ENCODE results near the gene JADE3.

DNA sequence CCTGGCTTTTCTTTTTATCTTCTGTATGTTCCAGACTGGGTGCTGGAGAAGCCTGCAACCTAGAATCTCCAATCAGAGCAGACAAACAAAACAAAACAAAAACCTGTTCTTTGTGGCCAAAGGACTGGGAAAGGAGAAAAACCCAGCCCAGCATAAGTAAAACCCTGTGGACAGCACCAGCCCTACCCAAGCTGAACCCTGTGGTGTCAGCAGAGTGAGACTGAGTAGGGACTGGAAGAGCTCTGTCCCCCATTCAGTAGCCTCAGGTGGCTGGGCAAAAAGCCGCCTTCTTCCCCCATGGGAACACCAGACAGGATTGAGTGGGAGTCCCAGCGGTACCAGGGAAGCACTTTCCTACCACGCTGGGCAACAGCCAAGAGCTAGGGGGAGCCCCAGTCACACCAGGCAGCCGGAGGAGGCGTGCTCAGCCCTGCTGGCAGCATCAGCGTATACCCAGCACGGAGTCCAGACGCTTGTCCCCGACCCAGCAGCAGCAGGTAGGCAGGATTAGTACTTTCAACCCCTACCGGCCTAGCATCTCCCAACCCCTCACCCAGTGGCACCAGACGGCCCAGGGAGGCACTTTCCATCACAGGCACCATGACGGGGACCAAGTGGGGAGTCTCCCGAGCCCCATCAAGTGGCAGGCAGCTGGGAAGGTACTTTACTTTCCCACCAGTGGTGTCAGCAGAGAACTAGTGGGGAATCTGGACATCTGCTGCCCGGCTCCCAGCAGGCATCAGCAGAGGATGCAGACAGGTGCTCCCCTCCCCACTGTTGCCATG lies 8.6 kb upstream of the JADE3 start:
- TF ChIP-seq, protein P1, sequence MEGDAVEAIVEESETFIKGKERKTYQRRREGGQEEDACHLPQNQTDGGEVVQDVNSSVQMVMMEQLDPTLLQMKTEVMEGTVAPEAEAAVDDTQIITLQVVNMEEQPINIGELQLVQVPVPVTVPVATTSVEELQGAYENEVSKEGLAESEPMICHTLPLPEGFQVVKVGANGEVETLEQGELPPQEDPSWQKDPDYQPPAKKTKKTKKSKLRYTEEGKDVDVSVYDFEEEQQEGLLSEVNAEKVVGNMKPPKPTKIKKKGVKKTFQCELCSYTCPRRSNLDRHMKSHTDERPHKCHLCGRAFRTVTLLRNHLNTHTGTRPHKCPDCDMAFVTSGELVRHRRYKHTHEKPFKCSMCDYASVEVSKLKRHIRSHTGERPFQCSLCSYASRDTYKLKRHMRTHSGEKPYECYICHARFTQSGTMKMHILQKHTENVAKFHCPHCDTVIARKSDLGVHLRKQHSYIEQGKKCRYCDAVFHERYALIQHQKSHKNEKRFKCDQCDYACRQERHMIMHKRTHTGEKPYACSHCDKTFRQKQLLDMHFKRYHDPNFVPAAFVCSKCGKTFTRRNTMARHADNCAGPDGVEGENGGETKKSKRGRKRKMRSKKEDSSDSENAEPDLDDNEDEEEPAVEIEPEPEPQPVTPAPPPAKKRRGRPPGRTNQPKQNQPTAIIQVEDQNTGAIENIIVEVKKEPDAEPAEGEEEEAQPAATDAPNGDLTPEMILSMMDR (IDR thresholded peaks at IDR 0.05): peak; percentile 55 to 64 (median 58)
- TF ChIP-seq POLR2A (IDR thresholded peaks at IDR 0.05; ENCODE audit: low read depth): no peak

Data from esophagus muscularis mucosa (tissue), 3 donors.